H1 (cell line): ENCODE results near the gene ZC3HAV1. TPM values are rescaled to one million over a fixed set of nuclear protein-coding genes. Genes with fewer than 3 reads are reported as not detected.

Source experiments
- ATF2 ChIP-seq: IDR thresholded peaks from 2 replicates; pipeline ENCODE4 v1.6.1; 2012; ENCODE audit warnings: low read length, inconsistent platforms
- ATF3 ChIP-seq: IDR thresholded peaks from 2 replicates; pipeline ENCODE4 v1.6.1; 2011; ENCODE audit warnings: low read depth, mild to moderate bottlenecking, low read length; ENCODE audit not compliant: insufficient read depth
- BRCA1 ChIP-seq: IDR thresholded peaks from 2 replicates; pipeline ENCODE4 v1.6.1; 2012; ENCODE audit warnings: low read depth, low read length, improper control_type of control experiment
- EZH2 ChIP-seq: fragments of 200-600 bp; sonication (generic); IDR thresholded peaks from 2 replicates; pipeline ENCODE4 v1.7.1; 2012; ENCODE audit warnings: low read depth, mild to moderate bottlenecking, moderate library complexity, low read length, inconsistent platforms; ENCODE audit not compliant: severe bottlenecking
- FOSL1 ChIP-seq: IDR thresholded peaks from 2 replicates; pipeline ENCODE4 v1.6.1; 2011; ENCODE audit warnings: mild to moderate bottlenecking, low read depth, low read length, moderate library complexity; ENCODE audit not compliant: insufficient read depth
- HDAC2 ChIP-seq, 2 experiments: fragments of 300-600 bp in 1 of 2; sonication (generic) in 1 of 2; IDR thresholded peaks; 2 replicates each; pipeline ENCODE4 v1.6.1; 2011 to 2012; ENCODE audit warnings: low read depth in 2 of 2, low read length in 2 of 2, mild to moderate bottlenecking in 2 of 2, moderate library complexity in 2 of 2, borderline replicate concordance in 1 of 2, inconsistent platforms in 1 of 2
- HDAC6 ChIP-seq: IDR thresholded peaks from one replicate; pipeline ENCODE4 v1.7.1; 2012; ENCODE audit warnings: low read depth, mild to moderate bottlenecking, inconsistent platforms, low read length, moderate library complexity
- JUN ChIP-seq: IDR thresholded peaks from 2 replicates; pipeline ENCODE4 v1.6.1; 2011; ENCODE audit warnings: low read depth, mild to moderate bottlenecking, improper control_type of control experiment, low read length
- NANOG ChIP-seq: IDR thresholded peaks from 2 replicates; pipeline ENCODE4 v1.6.1; 2011; ENCODE audit warnings: low read length, low read depth, mild to moderate bottlenecking, inconsistent platforms; ENCODE audit not compliant: insufficient read depth, poor library complexity, severe bottlenecking
- POLR2AphosphoS5 ChIP-seq: IDR thresholded peaks from 2 replicates; pipeline ENCODE4 v1.6.1; 2011; ENCODE audit warnings: low read depth, low read length
- POU5F1 ChIP-seq: IDR thresholded peaks from 2 replicates; pipeline ENCODE4 v1.6.1; 2011; ENCODE audit warnings: low read depth, mild to moderate bottlenecking, low read length, moderate library complexity
- RXRA ChIP-seq: IDR thresholded peaks from 2 replicates; pipeline ENCODE4 v1.6.1; 2011; ENCODE audit warnings: low read depth, mild to moderate bottlenecking, low read length, moderate library complexity; ENCODE audit not compliant: insufficient read depth
- SAP30 ChIP-seq: fragments of 300-600 bp; sonication (generic); IDR thresholded peaks from 2 replicates; pipeline ENCODE4 v1.7.1; 2012; ENCODE audit warnings: low read length, moderate library complexity, mild to moderate bottlenecking, inconsistent platforms; ENCODE audit not compliant: insufficient read depth, insufficient replicate concordance
- SP2 ChIP-seq: IDR thresholded peaks from 2 replicates; pipeline ENCODE4 v1.6.1; 2012; ENCODE audit warnings: mild to moderate bottlenecking, low read length, inconsistent platforms
- SUZ12 ChIP-seq: fragments of 200-600 bp; sonication (generic); IDR thresholded peaks from 2 replicates; pipeline ENCODE4 v1.6.1; 2012; ENCODE audit warnings: mild to moderate bottlenecking, inconsistent platforms, low read length, moderate library complexity, mixed read lengths
- TBP ChIP-seq: IDR thresholded peaks from 2 replicates; pipeline ENCODE4 v1.6.1; 2011; ENCODE audit warnings: low read depth, low read length, improper control_type of control experiment
- YY1 ChIP-seq: IDR thresholded peaks from 2 replicates; pipeline ENCODE4 v1.6.1; 2011; ENCODE audit warnings: low read depth, mild to moderate bottlenecking, low read length
- polyA plus RNA-seq, 7 experiments: library from polyadenylated mRNA; depleted of rRNA in 3 of 7; stranded (reverse) in 5 of 7; unstranded in 2 of 7; fragments of >200 nt in 5 of 7; fragments of 200-250 nt in 2 of 7; gene quantifications; 1 replicate in 5 of 7; 2 replicates in 1 of 7; 4 replicates in 1 of 7; pipeline versions ENCODE4 v1.2.1 to v1.2.3, GENCODE V29; 2011 to 2013; ENCODE audit warnings: missing spikeins in 2 of 7, mixed read lengths in 2 of 7
- total RNA-seq: library from RNA; stranded (reverse); fragmentation: NEBNext Ultra II Directional; extraction: Animal tissue kit (Norgen Biotek cat#: 25700); gene quantifications from 2 replicates; pipeline ENCODE4 v1.2.1, GENCODE V29; 2021
- TF ChIP-seq, protein P1 (sequence below): IDR thresholded peaks from 2 replicates; pipeline ENCODE4 v1.6.1; 2011; ENCODE audit warnings: low read length, improper control_type of control experiment

Gene ZC3HAV1
- total and polyA plus RNA-seq, 2 of the 8 experiments (the other 6 are each of a cell fraction or from before 2014, with no cell fraction given), result 22.5 to 43.4 TPM

DNA sequence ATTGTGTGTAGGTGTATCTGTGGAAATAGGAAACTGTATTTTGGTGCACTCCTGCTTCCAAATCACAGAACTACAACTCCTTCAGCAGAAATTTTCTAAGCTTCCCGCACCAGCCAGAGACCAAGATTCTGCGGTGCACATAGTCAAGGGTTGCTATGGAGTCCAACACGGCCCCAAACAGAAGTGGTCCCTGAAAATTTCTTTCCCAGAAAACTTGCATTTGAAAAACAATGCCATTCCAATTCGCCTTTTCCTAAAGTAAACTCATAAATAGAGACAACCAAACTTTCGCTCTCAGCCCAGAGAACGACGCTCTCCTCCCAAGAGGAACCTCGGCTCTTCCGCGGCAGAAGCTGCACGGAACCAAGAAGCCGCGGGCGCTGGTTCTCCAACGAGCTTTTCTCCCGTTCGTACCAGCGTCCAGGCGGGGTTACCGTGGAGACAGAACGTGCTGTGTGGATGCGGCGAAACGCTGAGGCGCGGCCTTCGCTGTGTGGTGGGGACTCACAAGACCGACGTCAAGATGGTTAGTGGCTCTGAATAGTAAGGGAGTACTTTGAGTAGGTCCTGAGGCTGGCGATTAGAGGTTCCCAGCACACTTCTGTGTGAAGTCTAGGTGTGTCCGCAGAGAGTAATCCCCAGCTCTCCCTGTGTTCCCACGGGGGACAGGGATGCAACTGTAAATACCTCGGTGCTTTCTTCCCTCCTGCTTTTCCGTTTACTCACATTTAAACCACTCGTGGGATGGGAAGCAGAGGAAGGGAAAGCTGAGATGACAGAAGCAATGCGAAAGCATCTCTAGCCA is 24.0 kb upstream of the ZC3HAV1 start (continued):
- TF ChIP-seq ATF3 (no peak), POU5F1 (no peak), SAP30 (peak; percentile 93), FOSL1 (no peak), RXRA (no peak), BRCA1 (no peak), HDAC2 (IDR thresholded peaks at IDR 0.05; ENCODE audit: borderline replicate concordance in 1 of 2, low read depth in 2 of 2, low read length in 2 of 2) (peak; percentile 66 to 90; a peak in 3 of 4 replicates), YY1 (peak; percentile 81), NANOG (no peak), EZH2 (no peak), ATF2 (peak; percentile 45; the same call in 1 of the 2 replicates), POLR2AphosphoS5 (peak; percentile 34; the same call in 1 of the 2 replicates), HDAC6 (no peak), SP2 (no peak), JUN (no peak), SUZ12 (no peak), TBP (peak; percentile 74)
- TF ChIP-seq, protein P1, sequence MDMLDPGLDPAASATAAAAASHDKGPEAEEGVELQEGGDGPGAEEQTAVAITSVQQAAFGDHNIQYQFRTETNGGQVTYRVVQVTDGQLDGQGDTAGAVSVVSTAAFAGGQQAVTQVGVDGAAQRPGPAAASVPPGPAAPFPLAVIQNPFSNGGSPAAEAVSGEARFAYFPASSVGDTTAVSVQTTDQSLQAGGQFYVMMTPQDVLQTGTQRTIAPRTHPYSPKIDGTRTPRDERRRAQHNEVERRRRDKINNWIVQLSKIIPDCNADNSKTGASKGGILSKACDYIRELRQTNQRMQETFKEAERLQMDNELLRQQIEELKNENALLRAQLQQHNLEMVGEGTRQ, result no peak
